GM19397 (cell line): ENCODE results near the gene PSMC3.

Experiments
- ATAC-seq: cut with Tn5 transposase; IDR thresholded peaks from one replicate; pipeline ENCODE4 v1.9.1; 2021; ENCODE audit warnings: mild to moderate bottlenecking, moderate library complexity; ENCODE audit not compliant: unreplicated experiment

The PSMC3 gene

DNA sequence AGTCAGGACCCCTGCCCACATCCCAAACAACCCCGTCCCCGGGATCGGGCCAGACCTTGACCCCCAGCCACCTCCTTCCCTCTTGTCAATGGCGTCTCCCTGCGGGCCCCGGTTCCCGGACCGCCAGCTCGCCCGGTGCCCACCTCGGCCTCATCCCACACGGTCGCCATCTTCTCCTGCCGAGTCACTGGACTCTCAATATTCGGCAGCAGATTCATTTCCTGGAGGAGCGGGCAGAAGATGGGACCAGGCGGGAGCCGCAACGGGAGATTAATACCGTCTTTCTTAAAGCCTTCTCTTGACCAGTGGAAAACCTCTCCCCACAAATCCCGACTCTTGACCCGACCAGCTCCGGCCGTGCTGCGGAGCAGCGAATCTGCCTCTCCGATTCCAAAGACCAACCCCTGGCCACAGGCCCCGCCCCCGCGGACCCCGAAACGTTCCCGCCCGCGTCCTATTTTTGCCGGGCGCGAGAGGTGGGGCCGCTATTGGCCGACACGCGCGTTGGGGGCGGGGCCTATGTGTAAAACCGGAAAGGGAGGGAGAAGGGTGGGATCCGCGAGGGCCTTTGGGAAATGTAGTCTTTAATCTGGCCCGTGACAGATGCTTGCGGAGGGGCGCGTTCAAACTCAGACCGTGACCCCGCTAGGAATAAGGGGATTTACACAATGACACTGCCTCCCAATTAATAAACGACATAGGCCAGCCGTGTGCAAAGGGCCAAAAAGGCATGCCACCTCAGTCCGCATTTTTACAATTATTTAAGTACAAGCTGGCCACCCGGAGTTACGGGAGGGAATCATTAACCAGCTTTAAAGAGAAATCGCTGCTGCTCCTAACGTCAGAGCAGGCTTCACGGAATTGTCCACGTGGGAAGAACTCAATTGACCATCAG is at the start of gene PSMC3:
Gene PSMC3 (minus strand): TSS at position 378 of the 895 bp plus-strand sequence. CDS start 160 bp downstream, at position 218.
- peak; percentile 93 for ATAC-seq

- no peak for ATAC-seq
Observed at GRCh38 chr11:47470671-47471070, 44.4 kb upstream of the PSMC3 start.

- ATAC-seq: no peak
Observed at GRCh38 chr11:47469361-47470179, 43.3 kb upstream of the PSMC3 start.

- ATAC-seq: no peak
Observed at GRCh38 chr11:47468598-47469214, 42.5 kb upstream of the PSMC3 start.

- no peak for ATAC-seq
Observed at GRCh38 chr11:47467357-47467756, 41.1 kb upstream of the PSMC3 start.

- ATAC-seq: no peak
Observed at GRCh38 chr11:47466701-47467250, 40.5 kb upstream of the PSMC3 start.

- no peak for ATAC-seq
Observed at GRCh38 chr11:47466201-47466600, 40.0 kb upstream of the PSMC3 start.

DNA sequence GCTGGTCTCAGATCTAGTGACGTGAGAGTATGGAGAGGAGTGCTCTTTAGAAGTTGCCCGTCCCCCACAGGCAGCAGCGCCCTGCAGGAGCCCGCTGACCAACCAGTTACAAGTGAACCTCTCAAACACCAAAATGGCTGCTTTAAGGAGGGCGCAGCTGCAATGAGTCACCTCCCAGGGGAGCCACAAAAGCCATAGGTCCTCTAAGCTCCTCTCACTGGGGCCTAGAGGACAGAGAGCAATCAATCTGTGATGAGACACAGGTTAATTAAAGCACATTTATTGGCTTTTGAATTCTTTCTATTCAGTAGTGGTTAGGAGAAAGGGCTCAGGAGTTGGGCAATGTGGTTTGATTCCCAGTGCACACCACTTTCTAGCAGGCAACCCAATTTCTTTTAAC is 38.2 kb upstream of the PSMC3 start:
- ATAC-seq: no peak

DNA sequence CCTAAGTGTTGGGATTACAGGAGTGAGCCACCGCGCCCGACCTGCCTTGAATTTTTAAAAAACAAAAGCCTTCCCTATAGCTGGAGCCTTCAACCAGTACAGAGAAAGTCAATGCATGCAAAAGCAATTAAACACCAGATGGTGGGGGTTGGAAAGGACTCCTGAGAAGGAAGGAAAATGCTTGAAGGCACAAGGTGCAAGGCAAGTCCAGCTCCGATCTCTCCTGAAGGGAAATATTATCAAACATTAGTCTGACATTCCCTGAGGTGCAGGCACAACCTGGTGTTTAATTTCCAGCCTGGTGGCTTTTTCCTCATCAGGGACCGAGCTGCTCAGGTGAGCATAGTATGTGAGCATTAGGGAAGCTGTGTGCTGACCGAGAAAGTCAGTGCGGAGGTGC is 35.6 kb upstream of the PSMC3 start:
- no peak for ATAC-seq

- ATAC-seq: no peak
Observed at GRCh38 chr11:47460571-47461235, 34.5 kb upstream of the PSMC3 start.

DNA sequence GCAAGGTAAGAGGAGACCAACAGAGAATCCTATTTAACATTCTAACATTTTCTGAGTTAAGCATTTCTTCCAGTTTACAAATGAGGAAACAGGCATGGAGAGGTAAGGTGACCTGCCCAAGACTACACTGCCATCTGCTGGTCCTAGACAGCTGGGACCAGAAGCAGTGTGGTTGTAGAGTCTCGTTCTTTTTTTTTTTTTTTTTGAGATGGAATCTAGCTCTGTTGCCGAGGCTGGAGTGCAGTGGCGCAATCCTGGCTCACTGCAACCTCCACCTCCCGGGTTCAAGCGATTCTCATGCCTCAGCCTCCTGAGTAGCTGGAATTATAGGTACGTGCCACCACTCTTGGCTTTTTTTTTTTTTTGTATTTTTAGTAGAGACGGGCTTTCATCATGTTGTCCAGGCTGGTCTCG is 28.0 kb upstream of the PSMC3 start:
- peak; percentile 55 for ATAC-seq

DNA sequence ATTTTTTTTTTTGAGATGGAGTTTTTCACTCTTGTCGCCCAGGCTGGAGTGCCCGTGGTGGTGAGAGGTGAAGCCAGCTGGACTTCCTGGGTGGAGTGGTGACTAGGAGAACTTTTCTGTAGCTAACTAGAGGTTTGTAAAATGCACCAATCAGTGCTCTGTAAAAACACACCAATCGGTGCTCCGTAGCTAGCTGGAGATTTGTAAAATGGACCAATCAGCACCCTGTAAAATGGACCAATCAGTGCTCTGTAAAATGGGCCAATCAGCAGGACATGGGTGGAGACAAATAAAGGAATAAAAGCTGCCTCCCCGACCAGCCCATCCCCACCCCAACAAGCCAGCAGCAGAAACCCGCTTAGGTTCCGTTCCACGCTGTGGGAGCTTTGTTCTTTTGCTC is 27.1 kb upstream of the PSMC3 start:
- no peak for ATAC-seq

GRCh38 chr11:47451990-47452389 is 25.8 kb upstream of the PSMC3 start:
- no peak for ATAC-seq

DNA sequence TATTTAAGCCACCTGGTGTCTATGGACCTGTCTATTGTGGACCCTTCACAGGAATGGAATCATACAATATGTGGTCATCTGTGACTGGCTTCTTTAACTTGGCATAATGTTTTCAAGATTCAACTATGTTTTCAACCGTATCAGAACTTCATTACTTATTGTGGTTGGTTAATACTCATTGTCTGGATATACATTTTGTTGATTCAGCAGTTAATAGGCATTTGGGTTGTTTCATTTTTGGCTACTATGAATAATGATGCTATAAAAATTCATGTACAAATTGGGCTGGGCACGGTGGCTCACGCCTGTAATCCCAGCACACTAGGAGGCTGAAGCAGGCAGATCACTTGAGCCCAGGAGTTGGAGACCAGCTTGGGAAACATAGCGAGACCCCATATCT is 25.2 kb upstream of the PSMC3 start:
- no peak for ATAC-seq

DNA sequence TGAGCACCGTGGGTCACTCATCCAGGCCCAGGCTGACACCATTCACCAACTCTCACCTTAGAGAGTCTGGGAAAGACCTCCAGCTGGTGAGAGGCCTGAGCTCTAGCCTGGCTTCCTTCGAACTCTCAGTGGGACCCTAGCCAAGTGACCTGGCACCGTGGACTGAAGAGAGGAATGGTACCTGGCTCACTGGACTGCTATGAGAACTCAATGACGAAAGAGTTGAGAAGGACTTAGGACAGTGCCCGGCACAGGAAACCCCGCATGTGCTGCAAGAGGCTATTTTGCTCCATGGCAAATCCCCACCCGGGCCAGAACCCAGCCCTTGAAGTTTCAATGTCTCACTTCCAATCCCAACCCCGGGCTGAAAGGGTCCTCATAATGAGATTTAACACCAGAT is 23.3 kb upstream of the PSMC3 start:
- no peak for ATAC-seq

GRCh38 chr11:47448566-47449427 is 22.6 kb upstream of the PSMC3 start, which contains the start of gene RAPSN:
TSS of gene RAPSN (minus strand) at chr11:47449136. CDS start at chr11:47448964, 172 bp downstream.
- ATAC-seq: no peak

- ATAC-seq: no peak
Observed at GRCh38 chr11:47447906-47448305, 21.7 kb upstream of the PSMC3 start.

DNA sequence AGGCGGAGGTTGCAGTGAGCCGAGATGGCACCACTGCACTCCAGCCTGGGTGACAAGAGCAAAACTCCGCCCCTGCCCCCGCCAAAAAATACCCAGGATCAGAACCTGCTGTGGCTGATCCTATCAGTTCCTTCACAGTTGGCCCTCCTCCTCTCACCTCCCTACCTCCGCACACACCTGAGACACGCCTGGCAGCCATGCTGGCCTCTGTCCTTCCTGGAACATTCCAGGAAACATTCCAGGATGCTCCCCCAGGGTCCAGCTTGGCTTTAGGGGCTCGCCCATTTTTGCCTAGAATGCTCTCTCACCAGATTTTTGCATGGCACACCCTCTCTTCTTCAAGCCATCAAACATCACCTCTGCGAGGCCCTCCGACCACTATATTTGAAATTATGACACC is 20.6 kb upstream of the PSMC3 start:
- no peak for ATAC-seq

- no peak for ATAC-seq
Observed at GRCh38 chr11:47445840-47446239, 19.6 kb upstream of the PSMC3 start.

GRCh38 chr11:47443817-47444216 is 17.6 kb upstream of the PSMC3 start:
- no peak for ATAC-seq
